Fibroblast of lung (primary cell): ENCODE data around the gene IL31RA.

Experiments used
- CTCF ChIP-seq, 2 donors: IDR thresholded peaks in 1 of 2; conservative IDR thresholded peaks in 1 of 2; 1 replicate in 1 of 2; 2 replicates in 1 of 2; pipeline ENCODE4 v1.5.1; 2011 to 2012; ENCODE audit warnings: low read length in 2 of 2, control low read depth in 1 of 2, inconsistent platforms in 1 of 2, low read depth in 1 of 2, mild to moderate bottlenecking in 1 of 2
- EZH2 ChIP-seq: IDR thresholded peaks from 2 replicates; pipeline ENCODE4 v1.5.1; 2012; ENCODE audit warnings: low read length, control low read depth, mild to moderate bottlenecking; ENCODE audit errors: missing control alignments

GRCh38 chr5:55897206-55897894, 46.2 kb downstream of the IL31RA start:
- TF ChIP-seq CTCF (conservative IDR thresholded peaks at IDR 0.05 in 1 of 2, IDR thresholded peaks at IDR 0.05 in 1 of 2; ENCODE audit: low read depth in 1 of 2, low read length in 2 of 2) (no peak), EZH2 (no peak)
